Vagina (tissue), 2 donors: ENCODE data around the gene CUEDC2. TPM values are rescaled to one million over a fixed set of nuclear protein-coding genes. Genes with fewer than 3 reads are reported as not detected.
"Not testable (repeated sequence)": the region's sequence is repeated elsewhere in the genome, so short reads cannot be mapped to it uniquely, and the experiment has no call there.

ENCODE experiments used
- DNase-seq, 2 donors: peaks; one replicate each; pipeline ENCODE4 v3.0.0-alpha.2; 2017; ENCODE audit errors: extremely low spot score in 2 of 2
- H3K27ac ChIP-seq: fragments of 200-600 bp; sonication (generic); one replicate; pipeline ENCODE4 v1.5.1; 2019
- H3K27me3 ChIP-seq: fragments of 200-600 bp; sonication (generic); one replicate; pipeline ENCODE4 v1.5.1; 2019
- H3K36me3 ChIP-seq, 2 donors: fragments of 200-600 bp; sonication (generic); one replicate each; pipeline ENCODE4 v1.5.1; 2017 to 2019
- H3K4me1 ChIP-seq: fragments of 200-600 bp; sonication (generic); one replicate; pipeline ENCODE4 v1.5.1; 2019
- H3K4me3 ChIP-seq, 2 donors: fragments of 200-600 bp; sonication (generic); 1 replicate in 1 of 2; 2 replicates in 1 of 2; pipeline ENCODE4 v1.5.1; 2016 to 2019
- H3K9me3 ChIP-seq: fragments of 200-600 bp; sonication (generic); one replicate; pipeline ENCODE4 v1.5.1; 2019
- CTCF ChIP-seq, 3 experiments: fragments of 450-650 bp in 2 of 3; fragments of 200-600 bp in 1 of 3; sonication (generic) in 1 of 3; IDR thresholded peaks; one replicate each; pipeline ENCODE4 v1.5.1; 2017 to 2019; ENCODE audit warnings: antibody characterized with exemption in 3 of 3, mild to moderate bottlenecking in 2 of 3, moderate library complexity in 2 of 3
- POLR2A ChIP-seq, 2 donors: fragments of 450-650 bp; IDR thresholded peaks; one replicate each; pipeline ENCODE4 v1.6.1; 2017; ENCODE audit warnings: antibody characterized with exemption in 2 of 2, mild to moderate bottlenecking in 2 of 2, moderate library complexity in 2 of 2
- POLR2AphosphoS5 ChIP-seq, 2 donors: sonication (generic); formaldehyde crosslinking; IDR thresholded peaks; one replicate each; pipeline ENCODE4 v1.9.0; 2017; ENCODE audit warnings: antibody characterized with exemption in 2 of 2, mild to moderate bottlenecking in 2 of 2, low read depth in 1 of 2; ENCODE audit not compliant: insufficient read depth in 1 of 2
- intact Hi-C: fragments of 100-400 bp; cut with DNase I; formaldehyde crosslinking; loops from one replicate; pipeline ENCODE4 v1.15.1; 2023
- total RNA-seq: library from RNA; depleted of rRNA; stranded (reverse); fragments of >200 nt; gene quantifications from one replicate; pipeline ENCODE4 v1.2.3, GENCODE V29; 2016

Gene CUEDC2
- total RNA-seq, 1 donor from 2014 or later = 52.1 TPM

DNA sequence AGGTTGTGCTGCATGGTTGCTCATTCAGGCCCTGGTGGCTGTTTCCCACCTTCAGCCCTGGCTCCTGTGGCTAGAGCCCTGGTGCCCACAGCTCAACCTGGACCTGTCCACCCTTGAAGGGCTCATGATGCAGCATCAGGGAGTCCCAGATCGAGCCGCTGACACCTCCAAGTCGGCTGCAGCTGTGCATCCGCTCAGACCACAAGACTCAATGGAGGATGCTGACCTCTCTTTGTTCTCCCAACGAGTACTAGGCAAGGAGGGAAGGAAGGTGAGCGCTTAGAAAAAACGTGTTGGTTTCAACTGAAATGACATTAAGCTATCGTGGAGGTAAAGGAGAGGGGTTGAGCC, 28.4 kb upstream of the CUEDC2 start:
- peaks cover 7% of the 10 kb centered on the region for H3K4me1 ChIP-seq
- H3K4me3 ChIP-seq = peak overlapping the region; percentile 47 to 66
- TF ChIP-seq POLR2A (IDR thresholded peaks at IDR 0.05) (no peak), CTCF (IDR thresholded peaks at IDR 0.05) (no peak), POLR2AphosphoS5 (IDR thresholded peaks at IDR 0.05; ENCODE audit: insufficient read depth in 1 of 2, low read depth in 1 of 2) (no peak)
- no peak overlapping the region for H3K27ac ChIP-seq
- H3K27me3 ChIP-seq = no peaks in the 10 kb centered on the region
- DNase-seq = no peak
- H3K36me3 ChIP-seq = no peaks in the 10 kb centered on the region
- no peaks in the 10 kb centered on the region for H3K9me3 ChIP-seq
- intact Hi-C loops = no loop called here

DNA sequence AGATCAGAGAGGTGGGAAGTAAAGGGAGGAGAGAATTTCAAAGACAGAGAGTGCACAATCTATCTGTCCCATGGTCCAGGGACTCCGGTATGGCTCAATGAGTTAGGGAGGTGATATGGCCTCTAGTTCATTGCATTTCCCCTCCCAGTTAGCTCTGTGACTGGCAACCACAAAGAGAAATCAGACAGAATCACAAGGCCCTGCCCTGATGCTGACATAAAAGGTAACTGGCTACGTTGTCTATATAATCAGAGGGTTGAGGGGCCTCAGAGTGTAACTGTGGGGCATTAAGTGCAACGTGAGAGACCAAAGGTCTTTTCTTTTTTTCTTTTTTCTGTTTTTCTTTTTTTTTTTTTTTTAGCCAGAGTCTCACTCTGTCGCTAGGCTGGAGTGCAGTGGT, 26.3 kb upstream of the CUEDC2 start:
- Histone ChIP-seq H3K4me1 (peaks cover 7% of the 10 kb centered on the region), H3K36me3 (no peaks in the 10 kb centered on the region), H3K27ac (no peak overlapping the region), H3K9me3 (no peaks in the 10 kb centered on the region), H3K27me3 (no peaks in the 10 kb centered on the region), H3K4me3 (no peak overlapping the region)
- DNase-seq = no peak
- intact Hi-C loops = no loop called here
- no peak for TF ChIP-seq POLR2AphosphoS5 (IDR thresholded peaks at IDR 0.05; ENCODE audit: insufficient read depth in 1 of 2, low read depth in 1 of 2)

GRCh38 chr10:102457591-102458150, 25.3 kb upstream of the CUEDC2 start:
- no peaks in the 10 kb centered on the region for H3K27me3 ChIP-seq
- TF ChIP-seq CTCF (IDR thresholded peaks at IDR 0.05) (no peak), POLR2A (IDR thresholded peaks at IDR 0.05) (no peak), POLR2AphosphoS5 (IDR thresholded peaks at IDR 0.05; ENCODE audit: insufficient read depth in 1 of 2, low read depth in 1 of 2) (no peak)

GRCh38 chr10:102455893-102456471, 23.6 kb upstream of the CUEDC2 start:
- Histone ChIP-seq H3K9me3 (no peaks in the 10 kb centered on the region), H3K27me3 (no peaks in the 10 kb centered on the region), H3K27ac (no peak overlapping the region), H3K4me1 (no peaks in the 10 kb centered on the region), H3K4me3 (no peak overlapping the region), H3K36me3 (no peaks in the 10 kb centered on the region)
- DNase-seq = no peak
- TF ChIP-seq POLR2AphosphoS5 (IDR thresholded peaks at IDR 0.05; ENCODE audit: insufficient read depth in 1 of 2, low read depth in 1 of 2) (peak in 1 of 2 donors; percentile 49), POLR2A (IDR thresholded peaks at IDR 0.05) (no peak)
- intact Hi-C loops = no loop called here

More at GRCh38 chr10:102457591-102458150, 25.3 kb upstream of the CUEDC2 start:
- no peak overlapping the region for H3K27ac ChIP-seq
- peaks cover 7% of the 10 kb centered on the region for H3K4me1 ChIP-seq
- intact Hi-C loops = no loop called here
- DNase-seq = no peak
- no peak overlapping the region for H3K4me3 ChIP-seq
- no peaks in the 10 kb centered on the region for H3K9me3 ChIP-seq
- H3K36me3 ChIP-seq = no peaks in the 10 kb centered on the region

- intact Hi-C loops, H3K36me3 ChIP-seq, H3K9me3 ChIP-seq, H3K4me3 ChIP-seq, H3K4me1 ChIP-seq, H3K27ac ChIP-seq, DNase-seq, H3K27me3 ChIP-seq: not testable (repeated sequence)
These were observed 22.5 kb upstream of the CUEDC2 start for GRCh38 chr10:102454662-102455487.

DNA sequence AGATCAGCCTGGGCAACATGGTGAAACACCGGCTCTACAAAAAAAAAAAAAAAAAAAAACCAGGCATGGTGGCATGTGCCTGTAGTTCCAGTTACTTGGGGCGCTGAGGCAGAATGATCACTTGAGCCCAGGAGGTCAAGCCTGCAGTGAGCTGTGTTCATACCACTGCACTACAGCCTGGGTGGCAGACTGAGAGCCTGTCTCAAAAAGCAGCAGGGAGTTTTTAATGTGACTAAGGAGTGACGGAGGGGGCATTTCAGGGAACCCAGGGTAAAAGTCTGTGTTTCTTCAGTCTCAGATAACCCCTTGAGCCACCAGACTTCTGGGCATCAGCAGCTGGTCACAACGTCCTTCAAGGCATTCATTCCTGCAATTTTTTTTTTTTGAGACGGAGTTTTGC, 21.1 kb upstream of the CUEDC2 start:
- intact Hi-C loops = no loop called here
- Histone ChIP-seq H3K9me3 (no peaks in the 10 kb centered on the region), H3K4me3 (no peak overlapping the region), H3K36me3 (no peaks in the 10 kb centered on the region), H3K27me3 (no peaks in the 10 kb centered on the region), H3K27ac (no peak overlapping the region), H3K4me1 (peaks cover 5% of the 10 kb centered on the region)
- DNase-seq = no peak
- TF ChIP-seq POLR2A (IDR thresholded peaks at IDR 0.05) = no peak
